NT2/D1 (cell line): Measurements from ENCODE around the gene TFF2.

ENCODE experiments used
- DNase-seq: peaks from one replicate; pipeline ENCODE4 v3.0.0-alpha.2; 2011; ENCODE audit warnings: low read depth, low spot score
- H3K27me3 ChIP-seq: 2 replicates; pipeline ENCODE4 v1.6.0; 2011; ENCODE audit warnings: mild to moderate bottlenecking; ENCODE audit not compliant: insufficient read length, insufficient read depth
- H3K36me3 ChIP-seq: 2 replicates; pipeline ENCODE4 v1.6.1; 2011; ENCODE audit warnings: mild to moderate bottlenecking, low read length, mixed read lengths; ENCODE audit not compliant: insufficient read depth, insufficient read length
- H3K4me1 ChIP-seq: 2 replicates; pipeline ENCODE4 v1.5.1; 2011; ENCODE audit not compliant: insufficient read depth, insufficient read length
- H3K4me3 ChIP-seq: 2 replicates; pipeline ENCODE4 v1.5.1; 2011; ENCODE audit warnings: low read depth; ENCODE audit not compliant: insufficient read length
- H3K9ac ChIP-seq: 2 replicates; pipeline ENCODE4 v1.6.0; 2011; ENCODE audit warnings: low read depth; ENCODE audit not compliant: insufficient read length
- H3K9me3 ChIP-seq: 2 replicates; pipeline ENCODE4 v1.5.1; 2011; ENCODE audit warnings: mild to moderate bottlenecking, low read length; ENCODE audit not compliant: insufficient read depth
- SUZ12 ChIP-seq: IDR thresholded peaks from 2 replicates; pipeline ENCODE4 v1.6.1; 2011; ENCODE audit not compliant: insufficient read length, insufficient read depth; ENCODE audit errors: extremely low read depth
- YY1 ChIP-seq: IDR thresholded peaks from 2 replicates; pipeline ENCODE4 v1.6.1; 2011; ENCODE audit not compliant: insufficient read length, insufficient read depth
- ZNF274 ChIP-seq: IDR thresholded peaks from 2 replicates; pipeline ENCODE4 v1.6.1; 2011; ENCODE audit warnings: mild to moderate bottlenecking, low read depth, low read length

Gene TFF2

GRCh38 chr21:42395302-42395701 lies 44.5 kb upstream of the TFF2 start:
- DNase-seq = no peak
- no peaks in the 10 kb centered on the region for H3K36me3 ChIP-seq
- H3K9ac ChIP-seq = no peak overlapping the region
- H3K27me3 ChIP-seq = no peaks in the 10 kb centered on the region
- H3K4me3 ChIP-seq = no peak overlapping the region
- no peaks in the 10 kb centered on the region for H3K9me3 ChIP-seq
- H3K4me1 ChIP-seq = no peaks in the 10 kb centered on the region
- TF ChIP-seq SUZ12 (no peak), ZNF274 (no peak), YY1 (no peak)

GRCh38 chr21:42393443-42393950 lies 42.7 kb upstream of the TFF2 start:
- Histone ChIP-seq H3K9ac (no peak overlapping the region), H3K9me3 (no peaks in the 10 kb centered on the region), H3K4me1 (peaks cover 9% of the 10 kb centered on the region), H3K27me3 (no peaks in the 10 kb centered on the region), H3K36me3 (no peaks in the 10 kb centered on the region), H3K4me3 (no peak overlapping the region)
- no peak for TF ChIP-seq ZNF274
- no peak for TF ChIP-seq SUZ12
- TF ChIP-seq YY1 = no peak
- DNase-seq = no peak

GRCh38 chr21:42392731-42393442 lies 42.1 kb upstream of the TFF2 start:
- Histone ChIP-seq H3K9me3 (no peaks in the 10 kb centered on the region), H3K4me3 (no peak overlapping the region), H3K4me1 (peaks cover 11% of the 10 kb centered on the region), H3K27me3 (no peaks in the 10 kb centered on the region), H3K36me3 (no peaks in the 10 kb centered on the region), H3K9ac (no peak overlapping the region)
- no peak for DNase-seq
- no peak for TF ChIP-seq YY1
- TF ChIP-seq SUZ12 = no peak
- no peak for TF ChIP-seq ZNF274

GRCh38 chr21:42391297-42391696 lies 40.5 kb upstream of the TFF2 start:
- Histone ChIP-seq H3K9ac (no peak overlapping the region), H3K36me3 (no peaks in the 10 kb centered on the region), H3K4me3 (no peak overlapping the region), H3K4me1 (peaks cover 16% of the 10 kb centered on the region), H3K9me3 (no peaks in the 10 kb centered on the region), H3K27me3 (no peaks in the 10 kb centered on the region)
- no peak for DNase-seq
- TF ChIP-seq ZNF274 (no peak), SUZ12 (no peak), YY1 (no peak)

GRCh38 chr21:42390696-42391095 lies 39.9 kb upstream of the TFF2 start:
- Histone ChIP-seq H3K4me3 (no peak overlapping the region), H3K27me3 (no peaks in the 10 kb centered on the region), H3K9me3 (no peaks in the 10 kb centered on the region), H3K4me1 (peaks cover 16% of the 10 kb centered on the region), H3K9ac (no peak overlapping the region), H3K36me3 (no peaks in the 10 kb centered on the region)
- DNase-seq = no peak
- TF ChIP-seq YY1 (no peak), ZNF274 (no peak), SUZ12 (no peak)

- Histone ChIP-seq H3K4me1 (peaks cover 16% of the 10 kb centered on the region), H3K36me3 (no peaks in the 10 kb centered on the region), H3K9me3 (no peaks in the 10 kb centered on the region), H3K4me3 (no peak overlapping the region), H3K27me3 (no peaks in the 10 kb centered on the region), H3K9ac (no peak overlapping the region)
- DNase-seq = no peak
- TF ChIP-seq YY1 (no peak), SUZ12 (no peak), ZNF274 (no peak)
Measured at GRCh38 chr21:42390193-42390592, 39.4 kb upstream of the TFF2 start.

- Histone ChIP-seq H3K9ac (no peak overlapping the region), H3K4me3 (no peak overlapping the region), H3K9me3 (no peaks in the 10 kb centered on the region), H3K4me1 (peaks cover 16% of the 10 kb centered on the region), H3K36me3 (no peaks in the 10 kb centered on the region), H3K27me3 (no peaks in the 10 kb centered on the region)
- no peak for TF ChIP-seq YY1
- TF ChIP-seq ZNF274 = no peak
- no peak for TF ChIP-seq SUZ12
- no peak for DNase-seq
Measured at GRCh38 chr21:42389449-42389835, 38.6 kb upstream of the TFF2 start.

GRCh38 chr21:42388740-42389448 lies 38.1 kb upstream of the TFF2 start:
- Histone ChIP-seq H3K4me3 (no peak overlapping the region), H3K36me3 (no peaks in the 10 kb centered on the region), H3K4me1 (peaks cover 16% of the 10 kb centered on the region), H3K9me3 (no peaks in the 10 kb centered on the region), H3K9ac (peak overlapping the region; percentile 29), H3K27me3 (no peaks in the 10 kb centered on the region)
- DNase-seq = no peak
- TF ChIP-seq SUZ12 = no peak
